CD14-positive monocyte (primary cell): ENCODE results near the gene MKNK1. TPM values are rescaled to one million over a fixed set of nuclear protein-coding genes. Genes with fewer than 3 reads are reported as not detected.

ENCODE experiments used
- DNase-seq, 3 donors: peaks; one replicate each; pipeline ENCODE4 v3.0.0-alpha.2; 2011 to 2022
- H2AFZ ChIP-seq: 2 replicates; pipeline ENCODE4 v1.6.0; 2012; ENCODE audit warnings: mild to moderate bottlenecking, low read depth, low read length, inconsistent platforms; ENCODE audit not compliant: insufficient read depth, poor library complexity, severe bottlenecking
- H3K27ac ChIP-seq, 2 donors: 1 replicate in 1 of 2; 2 replicates in 1 of 2; pipeline ENCODE4 v1.5.1; 2012 to 2013; ENCODE audit warnings: low read length in 2 of 2, control low read depth in 1 of 2, inconsistent platforms in 1 of 2, low read depth in 1 of 2, mild to moderate bottlenecking in 1 of 2
- H3K27me3 ChIP-seq, 2 donors: one replicate each; pipeline versions ENCODE4 v1.6.0 to v1.6.1; 2011 to 2013; ENCODE audit warnings: low read length in 2 of 2; ENCODE audit not compliant: control insufficient read depth in 2 of 2, insufficient read depth in 2 of 2
- H3K36me3 ChIP-seq, 2 donors: replicated peaks in 1 of 2; 1 replicate in 1 of 2; 2 replicates in 1 of 2; pipeline versions ENCODE4 v1.5.1 to v1.6.1; 2012 to 2013; ENCODE audit warnings: low read length in 2 of 2, control low read depth in 1 of 2, inconsistent platforms in 1 of 2, mild to moderate bottlenecking in 1 of 2; ENCODE audit not compliant: insufficient read depth in 2 of 2, control insufficient read depth in 1 of 2
- H3K4me1 ChIP-seq, 2 donors: 1 replicate in 1 of 2; 2 replicates in 1 of 2; pipeline versions ENCODE4 v1.5.1 to v1.6.1; 2012 to 2013; ENCODE audit warnings: low read length in 2 of 2, control low read depth in 1 of 2, inconsistent platforms in 1 of 2, mild to moderate bottlenecking in 1 of 2, moderate library complexity in 1 of 2; ENCODE audit not compliant: insufficient read depth in 2 of 2, control insufficient read depth in 1 of 2
- H3K4me2 ChIP-seq: replicated peaks from 2 replicates; pipeline ENCODE3; 2012; ENCODE audit warnings: low read length, moderate library complexity, mild to moderate bottlenecking; ENCODE audit not compliant: poor library complexity, severe bottlenecking; ENCODE audit errors: extremely low read depth
- H3K4me3 ChIP-seq, 3 experiments: fragments of 200-600 bp in 1 of 3; sonication (generic) in 1 of 3; replicated peaks in 1 of 3; 1 replicate in 2 of 3; 2 replicates in 1 of 3; pipeline ENCODE4 v1.5.1; 2011 to 2013; ENCODE audit warnings: low read length in 3 of 3, mild to moderate bottlenecking in 3 of 3, control low read depth in 2 of 3, low read depth in 2 of 3, inconsistent platforms in 1 of 3, moderate library complexity in 1 of 3
- H3K79me2 ChIP-seq: 2 replicates; pipeline ENCODE4 v1.6.0; 2012; ENCODE audit warnings: mild to moderate bottlenecking, control low read depth, inconsistent platforms, low read length, moderate library complexity; ENCODE audit not compliant: insufficient read depth
- H3K9ac ChIP-seq: 2 replicates; pipeline ENCODE4 v1.6.0; 2017; ENCODE audit warnings: low read length, mild to moderate bottlenecking; ENCODE audit not compliant: insufficient read depth, poor library complexity, severe bottlenecking
- H3K9me3 ChIP-seq, 2 donors: replicated peaks in 1 of 2; 1 replicate in 1 of 2; 2 replicates in 1 of 2; pipeline versions ENCODE4 v1.5.1 to v1.6.1; 2012 to 2013; ENCODE audit warnings: low read length in 2 of 2, control low read depth in 1 of 2; ENCODE audit not compliant: control insufficient read depth in 1 of 2, insufficient read depth in 1 of 2
- H4K20me1 ChIP-seq: 2 replicates; pipeline ENCODE4 v1.6.0; 2012; ENCODE audit warnings: mild to moderate bottlenecking, low read length, control low read depth, moderate library complexity; ENCODE audit not compliant: insufficient read depth
- H3K27ac Mint-ChIP-seq, 7 donors: one replicate each; pipeline ENCODE4 v1.8.0; 2020; ENCODE audit warnings: mild to moderate bottlenecking in 7 of 7, mixed read lengths in 7 of 7, moderate library complexity in 6 of 7, inconsistent platforms in 2 of 7
- H3K27me3 Mint-ChIP-seq, 3 donors: one replicate each; pipeline ENCODE4 v1.8.0; 2021 to 2022; ENCODE audit warnings: low read depth in 3 of 3, mild to moderate bottlenecking in 3 of 3, mixed read lengths in 3 of 3, moderate library complexity in 3 of 3, inconsistent platforms in 1 of 3
- H3K36me3 Mint-ChIP-seq, 2 donors: one replicate each; pipeline ENCODE4 v1.8.0; 2020; ENCODE audit warnings: mixed read lengths in 2 of 2, inconsistent platforms in 1 of 2, mild to moderate bottlenecking in 1 of 2
- H3K4me1 Mint-ChIP-seq: one replicate; pipeline ENCODE4 v1.8.0; 2020; ENCODE audit warnings: mild to moderate bottlenecking, mixed read lengths
- H3K4me3 Mint-ChIP-seq, 2 donors: one replicate each; pipeline ENCODE4 v1.8.0; 2020; ENCODE audit warnings: mild to moderate bottlenecking in 2 of 2, mixed read lengths in 2 of 2, moderate library complexity in 1 of 2
- H3K9me3 Mint-ChIP-seq, 7 donors: one replicate each; pipeline ENCODE4 v1.8.0; 2020 to 2022; ENCODE audit warnings: mixed read lengths in 7 of 7, mild to moderate bottlenecking in 6 of 7, moderate library complexity in 6 of 7, inconsistent platforms in 2 of 7
- CTCF ChIP-seq: fragments of 200-600 bp; IDR thresholded peaks from one replicate; pipeline ENCODE4 v1.8.0; 2022; ENCODE audit warnings: antibody characterized with exemption, mild to moderate bottlenecking
- WGBS: methylation state at CpG from one replicate; pipeline ENCODE4 v1.1.5; 2013; ENCODE audit warnings: missing lambda C conversion rate; ENCODE audit not compliant: insufficient coverage; 5-methylcytosine and 5-hydroxymethylcytosine counted together
- intact Hi-C, 2 donors: fragments of 100-400 bp; cut with micrococcal nuclease; formaldehyde crosslinking; loops; one replicate each; pipeline versions ENCODE4 v1.15.0 to v1.15.1; 2023
- polyA plus RNA-seq, 3 donors: library from polyadenylated mRNA; depleted of rRNA in 1 of 3; unstranded in 2 of 3; stranded (reverse) in 1 of 3; fragments of 300-500 nt in 2 of 3; fragments of >200 nt in 1 of 3; fragmentation: Illumina TruSeq in 2 of 3; gene quantifications; 1 replicate in 2 of 3; 2 replicates in 1 of 3; pipeline ENCODE4 v1.2.3, GENCODE V29; 2012 to 2021

The MKNK1 gene
- polyA plus RNA-seq, 3 donors = 38.2 to 144 (median 38.6) TPM

GRCh38 chr1:46520063-46520911, 83.8 kb downstream of the MKNK1 start:
- no peak overlapping the region for H2AFZ ChIP-seq
- 92% methylated on average over 14 of the region's 15 CpGs for WGBS

GRCh38 chr1:46519209-46519608, 84.9 kb downstream of the MKNK1 start:
- no peaks in the 10 kb centered on the region for H3K4me1 ChIP-seq
- Mint-ChIP-seq H3K4me3 (no peak overlapping the region), H3K9me3 (no peaks in the 10 kb centered on the region), H3K36me3 (no peaks in the 10 kb centered on the region), H3K4me1 (peaks cover 10% of the 10 kb centered on the region), H3K27ac (no peak overlapping the region), H3K27me3 (peaks cover 19 to 53% (median 45%) of the 10 kb centered on the region in 3 donors)
- no peak overlapping the region for H2AFZ ChIP-seq
- no peaks in the 10 kb centered on the region for H4K20me1 ChIP-seq
- no peak for DNase-seq
- H3K9ac ChIP-seq = no peak overlapping the region
- no peak overlapping the region for H3K4me3 ChIP-seq
- no peaks in the 10 kb centered on the region for H3K9me3 ChIP-seq
- no peak overlapping the region for H3K27ac ChIP-seq
- WGBS = 75% methylated on average over 4 of the region's 4 CpGs
- peaks cover 4 to 34% of the 10 kb centered on the region in 2 donors for H3K27me3 ChIP-seq
- no peaks in the 10 kb centered on the region for H3K79me2 ChIP-seq
- no peak for TF ChIP-seq CTCF
- intact Hi-C loops = no loop called here
- no peak overlapping the region for H3K4me2 ChIP-seq
- H3K36me3 ChIP-seq = no peaks in the 10 kb centered on the region

More at GRCh38 chr1:46520063-46520911, 83.8 kb downstream of the MKNK1 start:
- Mint-ChIP-seq H3K4me3 (no peak overlapping the region), H3K27ac (peak overlapping the region in 1 of 7 donors; percentile 70), H3K9me3 (no peaks in the 10 kb centered on the region), H3K36me3 (no peaks in the 10 kb centered on the region), H3K4me1 (peaks cover 10% of the 10 kb centered on the region), H3K27me3 (peaks cover 21 to 54% (median 41%) of the 10 kb centered on the region in 3 donors)
- H4K20me1 ChIP-seq = no peaks in the 10 kb centered on the region
- no peak overlapping the region for H3K9ac ChIP-seq
- H3K4me3 ChIP-seq = no peak overlapping the region
- no peaks in the 10 kb centered on the region for H3K9me3 ChIP-seq
- intact Hi-C loops = loop anchor here in 1 of 2 donors (10.0 kb wide), 1 partner anchor 185 kb away; no protein-coding TSS in a partner anchor
- H3K27ac ChIP-seq = no peak overlapping the region
- peaks cover 4 to 39% of the 10 kb centered on the region in 2 donors for H3K27me3 ChIP-seq
- no peaks in the 10 kb centered on the region for H3K36me3 ChIP-seq
- no peaks in the 10 kb centered on the region for H3K4me1 ChIP-seq
- H3K79me2 ChIP-seq = no peaks in the 10 kb centered on the region
- H3K4me2 ChIP-seq = no peak overlapping the region
- TF ChIP-seq CTCF = no peak
- DNase-seq = no peak
